Tibial nerve (tissue), 4 donors: ENCODE data around the gene RAB40B. TPM values are rescaled to one million over a fixed set of nuclear protein-coding genes. Genes with fewer than 3 reads are reported as not detected.

Experiments used
- DNase-seq, 2 donors: peaks; one replicate each; pipeline ENCODE4 v3.0.0-alpha.2; 2019; ENCODE audit warnings: low spot score in 2 of 2
- H3K27ac ChIP-seq, 4 donors: fragments of 200-600 bp; sonication (generic) in 3 of 4; one replicate each; pipeline ENCODE4 v1.5.1; 2017 to 2019; ENCODE audit warnings: mild to moderate bottlenecking in 1 of 4
- H3K27me3 ChIP-seq, 2 donors: fragments of 200-600 bp; sonication (generic) in 1 of 2; one replicate each; pipeline versions ENCODE4 v1.5.1 to v1.6.0; 2017 to 2019
- H3K36me3 ChIP-seq, 3 donors: fragments of 200-600 bp; sonication (generic); one replicate each; pipeline ENCODE4 v1.5.1; 2018 to 2019
- H3K4me1 ChIP-seq, 4 donors: fragments of 200-600 bp; sonication (generic) in 3 of 4; one replicate each; pipeline ENCODE4 v1.5.1; 2017 to 2019
- H3K4me3 ChIP-seq, 4 donors: fragments of 200-600 bp; sonication (generic) in 3 of 4; one replicate each; pipeline ENCODE4 v1.5.1; 2017 to 2019; ENCODE audit warnings: mild to moderate bottlenecking in 1 of 4, moderate library complexity in 1 of 4
- H3K9me3 ChIP-seq, 4 donors: fragments of 200-600 bp; sonication (generic) in 3 of 4; one replicate each; pipeline ENCODE4 v1.5.1; 2017 to 2019
- EP300 ChIP-seq, 2 donors: sonication (generic); formaldehyde crosslinking; IDR thresholded peaks; one replicate each; pipeline ENCODE4 v1.6.1; 2017; ENCODE audit warnings: antibody characterized with exemption in 2 of 2, mild to moderate bottlenecking in 1 of 2
- POLR2A ChIP-seq, 2 donors: fragments of 450-650 bp; IDR thresholded peaks; one replicate each; pipeline ENCODE4 v1.6.1; 2017; ENCODE audit warnings: antibody characterized with exemption in 2 of 2, mild to moderate bottlenecking in 2 of 2, moderate library complexity in 2 of 2
- WGBS, 2 donors: methylation state at CpG; one replicate each; pipeline ENCODE4 v1.1.5; 2018; 5-methylcytosine and 5-hydroxymethylcytosine counted together
- total RNA-seq, 4 donors: library from RNA; depleted of rRNA; stranded (reverse); fragments of >200 nt; gene quantifications; one replicate each; pipeline ENCODE4 v1.1.0, GENCODE V29; 2016
- TF ChIP-seq, protein P1 (sequence below), 5 experiments: fragments of 200-600 bp in 3 of 5; fragments of 450-650 bp in 2 of 5; sonication (generic) in 3 of 5; IDR thresholded peaks; one replicate each; pipeline ENCODE4 v1.5.1; 2016 to 2019; ENCODE audit warnings: antibody characterized with exemption in 5 of 5, mild to moderate bottlenecking in 3 of 5, moderate library complexity in 2 of 5

Gene RAB40B
- total RNA-seq, 4 donors from 2014 or later, result 27.3 to 39.0 (median 36.7) TPM

- H3K4me3 ChIP-seq, result no peak overlapping the region
- no peaks in the 10 kb centered on the region for H3K9me3 ChIP-seq
- WGBS, 2 donors, result 90 to 92% methylated on average over 12 of the region's 12 CpGs
- peaks cover 0 to 71% (median 8%) of the 10 kb centered on the region in 3 donors for H3K36me3 ChIP-seq
- H3K27me3 ChIP-seq, result no peaks in the 10 kb centered on the region
- no peak for DNase-seq
- peaks cover 0 to 5% (median 0%) of the 10 kb centered on the region in 4 donors for H3K4me1 ChIP-seq
- TF ChIP-seq POLR2A (IDR thresholded peaks at IDR 0.05) (no peak), EP300 (IDR thresholded peaks at IDR 0.05) (no peak)
- TF ChIP-seq, protein P1, sequence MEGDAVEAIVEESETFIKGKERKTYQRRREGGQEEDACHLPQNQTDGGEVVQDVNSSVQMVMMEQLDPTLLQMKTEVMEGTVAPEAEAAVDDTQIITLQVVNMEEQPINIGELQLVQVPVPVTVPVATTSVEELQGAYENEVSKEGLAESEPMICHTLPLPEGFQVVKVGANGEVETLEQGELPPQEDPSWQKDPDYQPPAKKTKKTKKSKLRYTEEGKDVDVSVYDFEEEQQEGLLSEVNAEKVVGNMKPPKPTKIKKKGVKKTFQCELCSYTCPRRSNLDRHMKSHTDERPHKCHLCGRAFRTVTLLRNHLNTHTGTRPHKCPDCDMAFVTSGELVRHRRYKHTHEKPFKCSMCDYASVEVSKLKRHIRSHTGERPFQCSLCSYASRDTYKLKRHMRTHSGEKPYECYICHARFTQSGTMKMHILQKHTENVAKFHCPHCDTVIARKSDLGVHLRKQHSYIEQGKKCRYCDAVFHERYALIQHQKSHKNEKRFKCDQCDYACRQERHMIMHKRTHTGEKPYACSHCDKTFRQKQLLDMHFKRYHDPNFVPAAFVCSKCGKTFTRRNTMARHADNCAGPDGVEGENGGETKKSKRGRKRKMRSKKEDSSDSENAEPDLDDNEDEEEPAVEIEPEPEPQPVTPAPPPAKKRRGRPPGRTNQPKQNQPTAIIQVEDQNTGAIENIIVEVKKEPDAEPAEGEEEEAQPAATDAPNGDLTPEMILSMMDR (IDR thresholded peaks at IDR 0.05), result no peak
- H3K27ac ChIP-seq, result no peak overlapping the region
Observed at GRCh38 chr17:82630212-82630611, 68.3 kb downstream of the RAB40B start.

GRCh38 chr17:82629748-82630147 lies 68.8 kb downstream of the RAB40B start:
- no peak overlapping the region for H3K4me3 ChIP-seq
- H3K27ac ChIP-seq, result no peak overlapping the region
- peaks cover 0 to 75% (median 8%) of the 10 kb centered on the region in 3 donors for H3K36me3 ChIP-seq
- DNase-seq, result no peak
- TF ChIP-seq, protein P1 (IDR thresholded peaks at IDR 0.05), result no peak
- TF ChIP-seq POLR2A (IDR thresholded peaks at IDR 0.05) (no peak), EP300 (IDR thresholded peaks at IDR 0.05) (no peak)
- H3K9me3 ChIP-seq, result no peaks in the 10 kb centered on the region
- 81 to 86% methylated on average over 8 of the region's 8 CpGs for WGBS, 2 donors
- no peaks in the 10 kb centered on the region for H3K27me3 ChIP-seq
- peaks cover 0 to 5% (median 0%) of the 10 kb centered on the region in 4 donors for H3K4me1 ChIP-seq

- H3K27me3 ChIP-seq, result no peaks in the 10 kb centered on the region
- DNase-seq, result no peak
- 90 to 93% methylated on average over 21 of the region's 21 CpGs for WGBS, 2 donors
- H3K4me1 ChIP-seq, result peaks cover 0 to 5% (median 0%) of the 10 kb centered on the region in 4 donors
- TF ChIP-seq, protein P1 (IDR thresholded peaks at IDR 0.05), result no peak
- TF ChIP-seq EP300 (IDR thresholded peaks at IDR 0.05) (no peak), POLR2A (IDR thresholded peaks at IDR 0.05) (no peak)
- H3K36me3 ChIP-seq, result peaks cover 0 to 83% (median 8%) of the 10 kb centered on the region in 3 donors
- no peak overlapping the region for H3K4me3 ChIP-seq
- H3K27ac ChIP-seq, result peak overlapping the region in 2 of 4 donors; percentile 57 to 67
- no peaks in the 10 kb centered on the region for H3K9me3 ChIP-seq
Observed at GRCh38 chr17:82627405-82627804, 71.1 kb downstream of the RAB40B start.

DNA sequence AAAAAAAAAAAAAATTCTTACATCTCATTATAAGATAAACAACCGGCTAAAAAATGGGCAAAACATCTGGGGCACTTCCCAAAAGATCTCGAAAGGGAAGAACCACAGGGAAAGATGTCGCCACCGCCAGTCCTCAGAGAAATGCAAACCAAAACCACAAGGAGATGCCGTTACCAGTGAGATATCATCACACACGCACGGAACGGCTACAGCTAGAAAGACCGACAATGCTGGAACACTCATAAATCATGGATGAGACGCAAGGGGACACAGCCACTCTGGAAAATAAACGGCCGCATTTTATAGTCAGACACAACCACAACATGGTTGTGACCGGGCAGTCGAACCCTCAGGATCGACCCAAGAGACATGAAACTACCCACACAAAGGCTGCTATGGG lies 74.8 kb downstream of the RAB40B start:
- WGBS, 2 donors, result 87 to 88% methylated on average over 15 of the region's 15 CpGs
- no peak for DNase-seq
- no peak overlapping the region for H3K4me3 ChIP-seq
- TF ChIP-seq EP300 (IDR thresholded peaks at IDR 0.05), result no peak
- no peak for TF ChIP-seq POLR2A (IDR thresholded peaks at IDR 0.05)
- TF ChIP-seq, protein P1 (IDR thresholded peaks at IDR 0.05), result no peak
- H3K27me3 ChIP-seq, result no peaks in the 10 kb centered on the region
- no peaks in the 10 kb centered on the region for H3K9me3 ChIP-seq
- peaks cover 0 to 5% (median 0%) of the 10 kb centered on the region in 4 donors for H3K4me1 ChIP-seq
- H3K36me3 ChIP-seq, result peaks cover 3 to 99% (median 9%) of the 10 kb centered on the region in 3 donors
- no peak overlapping the region for H3K27ac ChIP-seq

GRCh38 chr17:82619641-82620040 lies 78.9 kb downstream of the RAB40B start:
- TF ChIP-seq, protein P1 (IDR thresholded peaks at IDR 0.05), result no peak
- TF ChIP-seq POLR2A (IDR thresholded peaks at IDR 0.05) (no peak), EP300 (IDR thresholded peaks at IDR 0.05) (no peak)
- H3K36me3 ChIP-seq, result peaks cover 3 to 99% (median 18%) of the 10 kb centered on the region in 3 donors
- H3K27me3 ChIP-seq, result no peaks in the 10 kb centered on the region
- 90 to 92% methylated on average over 10 of the region's 10 CpGs for WGBS, 2 donors
- H3K27ac ChIP-seq, result no peak overlapping the region
- no peak overlapping the region for H3K4me3 ChIP-seq
- no peaks in the 10 kb centered on the region for H3K9me3 ChIP-seq
- no peak for DNase-seq
- H3K4me1 ChIP-seq, result no peaks in the 10 kb centered on the region
